ENCODE results near the gene CHRNB1.

Gene CHRNB1

GRCh38 chr17:7437950-7438614, 6.8 kb upstream of the CHRNB1 start:
- DNase-seq (ENCODE audit: low spot score), result no peak

- DNase-seq (ENCODE audit: low spot score), result no peak
Measured at GRCh38 chr17:7438656-7439460, 6.0 kb upstream of the CHRNB1 start.

DNA sequence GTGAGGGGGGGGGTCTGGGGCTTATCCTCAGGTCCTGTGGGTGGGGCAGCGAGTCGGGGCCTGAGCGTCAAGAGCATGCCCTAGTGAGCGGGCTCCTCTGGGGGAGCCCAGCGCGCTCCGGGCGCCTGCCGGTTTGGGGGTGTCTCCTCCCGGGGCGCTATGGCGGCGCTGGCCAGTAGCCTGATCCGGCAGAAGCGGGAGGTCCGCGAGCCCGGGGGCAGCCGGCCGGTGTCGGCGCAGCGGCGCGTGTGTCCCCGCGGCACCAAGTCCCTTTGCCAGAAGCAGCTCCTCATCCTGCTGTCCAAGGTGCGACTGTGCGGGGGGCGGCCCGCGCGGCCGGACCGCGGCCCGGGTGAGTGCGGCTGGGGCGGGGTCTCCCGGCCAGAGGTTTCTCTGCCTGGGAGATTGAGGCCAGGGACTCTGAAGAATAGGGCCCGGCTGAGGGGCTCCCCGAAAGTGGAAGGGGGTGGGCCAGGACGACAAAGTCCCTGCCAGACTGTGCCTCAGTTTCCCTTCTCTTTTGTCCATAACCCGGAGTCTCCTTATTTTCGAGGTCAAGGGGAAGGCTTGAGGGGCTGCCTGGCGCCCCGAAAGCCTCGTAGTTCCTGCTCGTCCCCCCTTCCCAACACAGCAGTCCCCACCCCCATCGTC, 5.3 kb upstream of the CHRNB1 start, which contains the start of gene FGF11:
Gene FGF11 (plus strand): TSS at position 51 of the 651 bp plus-strand sequence. CDS start 109 bp downstream, at position 160.
- no peak for DNase-seq (ENCODE audit: low spot score)

DNA sequence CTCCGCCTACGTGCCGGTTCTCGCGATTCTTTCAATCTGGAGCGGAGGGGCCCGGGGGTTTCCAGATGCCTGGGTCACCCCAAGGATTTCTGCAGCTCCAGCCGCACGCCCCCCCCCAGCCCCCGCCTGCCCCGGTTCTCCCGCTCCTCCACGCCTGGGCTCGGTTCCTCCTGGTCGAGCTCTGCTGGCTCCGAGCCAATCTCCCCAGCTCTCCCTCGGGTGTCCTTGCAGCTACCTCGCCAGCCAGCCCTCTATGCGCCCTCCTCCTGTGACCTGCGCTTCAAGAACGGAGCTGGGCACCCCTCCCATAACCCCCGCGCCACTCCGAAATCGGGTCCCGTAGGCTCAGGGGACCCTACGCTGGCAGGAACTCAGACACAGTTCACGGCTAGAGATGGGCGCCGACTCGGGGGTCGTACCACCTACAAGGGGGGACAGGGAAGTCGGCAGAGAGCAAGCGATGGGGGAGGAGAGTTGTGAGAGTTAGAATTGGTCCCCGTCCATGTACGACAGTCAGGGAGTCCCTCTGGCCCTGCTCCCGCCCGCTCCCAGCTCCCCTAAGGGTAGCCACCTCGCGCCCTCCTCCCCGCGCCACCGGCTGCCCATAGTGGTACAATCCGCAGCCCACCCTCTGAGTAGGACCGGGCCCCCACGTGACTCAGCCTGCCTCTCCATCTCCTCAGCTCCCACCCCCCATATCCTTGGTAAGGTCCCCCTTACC, 4.6 kb upstream of the CHRNB1 start:
- no peak for DNase-seq (ENCODE audit: low spot score)

DNA sequence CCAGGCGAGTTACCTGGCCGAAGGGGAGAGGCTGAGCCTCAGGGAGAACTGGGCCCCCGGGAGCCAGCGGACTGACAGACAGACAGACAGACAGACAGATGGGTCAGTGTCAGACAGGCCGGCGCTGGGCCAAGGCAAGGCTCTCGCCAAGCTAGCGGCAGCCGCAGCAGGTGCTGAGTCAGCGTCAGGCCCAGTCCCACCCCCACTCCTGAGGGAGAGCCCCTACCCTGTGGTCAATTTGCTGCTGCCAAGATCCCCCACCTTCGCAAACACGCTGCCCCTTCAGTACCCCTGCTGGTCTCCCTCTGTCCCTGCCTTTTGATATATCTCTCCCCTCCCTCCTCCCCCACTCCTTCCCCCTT, 4.0 kb upstream of the CHRNB1 start:
- DNase-seq (ENCODE audit: low spot score), result no peak

DNA sequence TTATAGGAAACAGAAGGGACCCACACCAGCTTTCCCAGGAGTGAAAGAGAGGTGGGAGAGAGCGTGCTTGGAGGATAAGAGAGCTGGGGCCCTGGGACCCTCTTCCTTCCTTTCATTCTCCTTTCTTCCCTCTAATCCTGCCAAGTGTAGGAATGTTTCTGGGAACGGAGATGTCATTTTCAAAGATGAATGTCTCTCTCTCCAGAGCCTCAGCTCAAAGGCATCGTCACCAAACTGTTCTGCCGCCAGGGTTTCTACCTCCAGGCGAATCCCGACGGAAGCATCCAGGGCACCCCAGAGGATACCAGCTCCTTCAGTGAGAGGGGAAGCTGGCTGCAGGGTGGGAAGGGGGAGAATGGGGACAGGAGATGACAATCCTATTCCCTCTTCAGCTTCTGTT, 3.6 kb upstream of the CHRNB1 start:
- no peak for DNase-seq (ENCODE audit: low spot score)

DNA sequence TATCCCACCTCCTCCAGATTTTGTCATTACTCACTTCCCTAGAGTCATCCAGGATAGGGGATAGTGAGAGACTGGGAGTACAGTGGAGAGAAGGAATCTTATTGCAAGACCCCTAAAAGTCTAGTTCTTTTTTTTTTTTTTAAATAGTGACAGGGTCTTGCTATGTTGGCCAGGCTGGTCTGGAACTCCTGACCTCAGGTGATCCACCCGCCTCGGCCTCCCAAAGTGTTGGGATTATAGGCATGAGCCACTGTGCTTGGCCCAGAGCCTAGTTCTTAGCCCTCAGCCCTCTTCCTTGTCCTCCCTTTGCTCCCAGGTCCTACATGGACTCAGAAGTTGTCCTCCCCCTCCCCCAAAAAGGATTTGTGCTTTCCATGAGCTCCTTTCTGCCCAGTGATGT, 2.7 kb upstream of the CHRNB1 start:
- DNase-seq (ENCODE audit: low spot score), result no peak

DNA sequence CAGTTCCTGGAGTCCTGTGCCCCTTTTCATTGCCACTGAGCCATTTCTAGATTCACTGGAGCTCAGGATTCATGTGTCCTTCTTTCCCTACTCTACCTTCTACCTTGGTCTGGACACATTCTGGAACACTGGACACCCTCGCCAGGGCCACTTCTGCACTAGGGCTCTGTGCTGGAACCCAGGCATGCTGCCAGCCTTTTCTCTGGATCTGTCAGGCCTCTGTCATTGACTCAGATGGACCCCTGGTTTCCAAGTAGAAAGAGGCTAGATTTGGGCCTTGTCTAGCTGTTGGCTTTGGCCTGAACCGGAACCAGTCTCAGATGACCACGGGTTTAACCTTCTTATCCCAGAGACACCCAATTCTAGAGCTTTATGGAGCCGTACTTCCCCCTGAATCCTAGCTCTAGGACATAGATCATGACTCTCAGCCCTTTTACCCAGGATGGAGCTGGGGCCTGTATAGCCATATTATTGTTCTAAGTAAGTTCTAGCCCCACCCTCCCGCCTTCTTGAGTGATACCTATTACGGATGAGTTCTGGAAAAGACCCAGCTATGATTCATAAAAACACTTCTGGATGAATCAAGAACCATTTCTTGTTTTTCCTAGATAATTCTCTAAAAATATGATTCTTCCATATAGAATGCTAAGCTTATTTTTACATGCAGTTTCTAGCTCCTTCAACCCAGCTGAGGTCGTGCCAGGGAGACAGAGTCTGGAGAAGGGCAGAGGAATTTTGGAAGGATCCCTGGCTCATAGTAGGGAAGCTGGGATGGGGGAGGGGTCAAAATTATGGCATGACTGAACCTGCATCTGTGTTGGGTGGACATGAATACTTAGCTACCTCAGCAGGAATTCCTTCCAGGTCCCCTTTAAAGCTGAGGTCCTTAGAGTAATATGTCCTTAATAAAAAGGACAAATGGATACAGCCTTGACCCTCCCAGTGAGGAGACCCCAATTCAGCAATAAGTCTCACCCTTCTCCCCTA, 1.1 kb upstream of the CHRNB1 start:
- no peak for DNase-seq (ENCODE audit: low spot score)

- no peak for DNase-seq (ENCODE audit: low spot score)
Measured at GRCh38 chr17:7445619-7445968, 733 bp downstream of the CHRNB1 start.

DNA sequence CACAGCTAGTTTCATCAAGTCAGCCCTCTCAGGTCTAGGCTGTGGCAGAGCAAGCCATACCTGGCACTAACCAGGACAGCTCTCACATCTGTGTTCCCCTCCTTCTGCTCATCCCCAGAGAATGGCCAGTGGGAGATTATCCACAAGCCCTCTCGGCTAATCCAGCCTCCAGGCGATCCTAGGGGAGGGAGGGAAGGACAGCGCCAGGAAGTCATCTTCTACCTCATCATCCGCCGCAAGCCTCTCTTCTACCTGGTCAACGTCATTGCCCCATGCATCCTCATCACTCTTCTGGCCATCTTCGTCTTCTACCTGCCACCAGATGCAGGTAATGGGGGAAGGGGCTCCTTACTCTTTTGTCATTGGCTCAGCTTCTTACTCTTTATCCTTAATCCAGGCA, 3.6 kb downstream of the CHRNB1 start:
- DNase-seq (ENCODE audit: low spot score), result no peak

DNA sequence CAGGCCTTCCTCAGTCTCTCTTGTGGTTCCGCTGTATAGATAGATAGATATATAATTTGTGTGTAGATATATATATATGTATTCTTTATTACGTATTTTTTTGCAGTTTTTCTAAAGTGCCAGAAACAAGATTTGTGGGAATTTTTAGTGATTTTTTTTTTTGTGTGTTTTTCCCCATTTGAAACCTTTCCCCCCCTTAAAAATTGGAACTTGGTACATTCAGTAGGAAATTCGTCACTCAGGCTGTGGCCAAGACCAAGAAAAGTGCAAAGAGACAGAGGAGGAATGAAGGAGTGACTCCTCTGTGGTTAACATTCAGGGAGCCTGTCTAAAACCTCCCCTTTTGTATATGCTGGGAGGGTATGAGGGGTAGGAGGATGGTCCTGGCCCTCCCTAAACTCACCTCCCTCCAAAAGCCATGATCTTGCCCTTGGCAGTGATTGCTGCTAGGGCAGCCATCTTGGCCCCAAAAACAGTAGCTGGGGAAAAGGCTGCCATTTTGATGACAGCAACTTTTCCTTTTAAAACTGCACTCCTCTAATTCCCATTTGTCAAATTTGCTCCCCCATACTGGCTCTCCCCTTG, 15.2 kb downstream of the CHRNB1 start:
- DNase-seq (ENCODE audit: low spot score), result no peak

GRCh38 chr17:7460850-7461660, 16.2 kb downstream of the CHRNB1 start:
- no peak for DNase-seq (ENCODE audit: low spot score)

DNA sequence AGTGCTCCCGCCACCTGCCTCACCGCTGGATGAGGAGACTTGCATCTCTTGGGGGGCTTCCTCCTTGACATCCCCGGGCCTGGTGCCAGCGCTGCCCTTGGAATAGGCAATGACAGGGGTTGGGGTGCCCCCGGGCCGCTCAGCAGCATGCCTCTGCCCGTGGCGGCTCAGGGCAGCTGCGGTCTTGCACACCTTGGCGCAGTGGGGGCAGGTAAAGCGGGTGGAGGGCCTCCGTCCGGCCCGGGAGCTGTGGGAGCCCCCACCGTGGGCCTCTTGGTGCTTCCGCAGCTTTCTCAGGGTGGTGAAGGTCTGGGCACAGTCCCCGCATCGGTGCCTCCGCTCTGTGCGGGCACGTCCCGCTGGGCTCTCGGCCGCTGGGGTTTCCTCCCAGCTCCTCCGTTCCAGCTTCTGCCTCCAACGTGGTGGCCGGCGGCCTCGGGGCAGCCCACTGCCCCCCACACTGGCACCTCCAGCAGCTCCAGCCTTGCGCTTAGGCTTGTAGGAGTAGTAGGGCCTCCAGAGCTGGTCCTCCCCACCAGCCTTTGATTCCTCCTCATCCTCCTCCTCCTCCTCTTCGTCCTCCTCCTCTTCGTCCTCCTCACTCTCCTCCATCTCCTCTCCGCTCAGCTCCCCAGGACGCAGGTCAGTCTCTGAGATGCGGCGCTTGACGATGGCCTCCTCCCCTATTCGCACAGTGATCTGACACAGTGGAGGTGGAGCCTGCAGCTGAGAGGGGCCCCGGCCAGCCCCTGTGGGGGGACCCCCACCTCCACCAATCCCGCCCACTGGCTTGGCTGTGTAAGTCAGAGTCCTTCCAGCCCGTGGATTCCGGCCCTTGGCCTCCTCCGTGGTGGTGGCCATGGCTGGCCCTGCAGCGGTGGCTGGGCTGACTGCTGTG, 17.9 kb downstream of the CHRNB1 start:
- no peak for DNase-seq (ENCODE audit: low spot score)

DNA sequence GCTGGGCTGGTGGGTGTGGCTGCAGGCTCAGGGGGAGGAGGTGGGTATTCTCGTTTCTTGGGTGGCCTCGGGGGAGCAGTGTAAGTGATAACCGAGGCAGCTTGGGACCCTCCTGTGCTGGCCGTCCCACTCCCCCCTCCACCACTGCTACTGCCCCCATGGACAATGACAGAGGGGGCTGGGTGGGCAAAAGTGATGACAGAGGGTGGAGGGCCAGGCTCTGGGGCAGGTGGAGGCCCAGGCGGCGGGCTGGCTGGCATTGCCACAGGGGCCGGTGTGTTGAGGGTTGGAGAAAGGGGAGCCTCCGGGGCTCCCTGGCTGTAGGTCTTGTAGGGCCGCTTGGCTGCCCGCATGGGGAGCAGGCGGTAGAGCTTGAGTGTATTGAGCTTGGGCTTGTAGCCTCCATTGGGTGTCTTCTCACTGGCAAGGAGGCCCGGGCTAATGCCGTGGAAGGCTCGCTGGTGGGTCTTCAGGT, 18.5 kb downstream of the CHRNB1 start:
- DNase-seq (ENCODE audit: low spot score), result no peak

DNA sequence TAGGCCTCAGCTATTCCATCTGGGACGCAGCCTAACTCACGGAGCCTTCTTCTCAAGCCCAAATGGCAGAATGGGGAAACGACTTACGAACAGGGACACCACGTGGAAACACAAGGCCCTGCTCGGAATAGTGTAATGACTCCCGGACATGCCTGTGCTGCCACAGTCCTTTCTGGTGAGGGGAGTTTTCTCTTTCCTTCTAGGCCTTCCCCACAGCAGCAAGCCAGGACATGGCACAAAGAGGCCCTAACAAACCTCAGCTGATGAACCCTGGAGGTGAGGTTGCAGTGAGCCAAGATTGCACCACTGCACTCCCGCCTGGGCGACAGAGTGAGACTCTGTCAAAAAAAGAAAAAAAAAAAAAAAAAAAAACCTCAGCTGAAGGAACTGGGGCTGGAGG, 19.2 kb downstream of the CHRNB1 start:
- no peak for DNase-seq (ENCODE audit: low spot score)

GRCh38 chr17:7465597-7466275, 20.9 kb downstream of the CHRNB1 start:
- no peak for DNase-seq (ENCODE audit: low spot score)

- DNase-seq (ENCODE audit: low spot score), result no peak
Measured at GRCh38 chr17:7466318-7466638, 21.4 kb downstream of the CHRNB1 start.

DNA sequence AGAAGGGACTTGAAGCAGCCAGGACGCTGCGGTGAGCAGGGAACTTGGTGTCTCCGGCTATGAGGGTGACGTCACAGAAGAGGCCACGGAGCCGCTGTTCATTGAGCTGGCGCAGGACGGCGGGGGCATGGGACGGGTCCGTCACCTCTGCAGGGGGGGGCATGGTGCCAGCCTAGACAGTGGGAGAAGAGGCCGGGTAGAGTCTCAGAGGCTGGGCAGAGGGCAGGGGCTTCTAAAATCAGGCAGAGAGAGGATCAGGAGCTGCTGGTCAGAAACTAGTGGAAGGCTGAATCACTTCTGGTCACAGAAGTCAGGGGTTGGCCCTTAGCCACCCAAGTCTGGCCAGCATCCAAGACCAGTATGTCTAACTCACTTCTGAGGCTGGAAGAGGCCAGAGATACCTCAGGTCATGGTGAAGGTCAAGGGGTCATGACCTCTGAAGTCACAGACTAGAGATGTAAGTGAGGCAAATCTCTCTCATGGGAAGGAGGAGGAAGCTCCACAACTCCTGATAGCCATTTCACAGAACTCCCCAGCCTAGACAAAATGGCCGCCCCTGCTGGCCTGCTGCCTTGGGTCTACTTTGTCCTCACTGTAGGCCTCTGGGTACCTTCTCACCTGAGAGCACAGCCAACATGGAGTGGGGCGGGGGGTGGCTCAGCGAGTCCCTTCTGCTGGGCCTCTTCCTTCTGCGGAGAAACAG, 21.9 kb downstream of the CHRNB1 start:
- DNase-seq (ENCODE audit: low spot score), result no peak
